Measurements from ENCODE around the gene KIAA1586.

Gene KIAA1586

DNA sequence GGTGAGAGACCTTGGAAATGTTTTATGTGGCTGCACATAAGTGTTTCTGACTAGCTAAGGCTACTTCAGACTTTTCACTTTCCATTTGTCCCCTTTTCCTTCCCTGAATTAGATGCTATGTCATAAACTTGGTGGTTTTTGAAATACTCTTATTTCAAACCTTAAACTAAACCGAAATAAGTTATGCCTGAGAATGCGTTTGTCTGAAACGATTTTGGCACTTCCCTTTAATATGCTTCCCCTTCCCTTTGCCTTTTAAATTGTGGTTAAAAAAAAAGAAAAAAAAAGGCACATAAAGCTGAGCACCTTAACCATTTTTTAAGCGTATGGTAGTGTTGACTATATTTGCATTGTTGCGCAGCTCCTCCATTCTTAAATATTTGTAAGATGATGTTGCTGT, 57.8 kb downstream of the KIAA1586 start:
- no peak for DNase-seq (ENCODE audit: low spot score)

All from SW480 (cell line).